Tibial artery (tissue), 4 donors: ENCODE data around the gene NPHP4.

ENCODE experiments used
- DNase-seq, 2 donors: peaks; one replicate each; pipeline ENCODE4 v3.0.0-alpha.2; 2019
- H3K27ac ChIP-seq, 2 donors: fragments of 200-600 bp; sonication (generic) in 1 of 2; 1 replicate in 1 of 2; 2 replicates in 1 of 2; pipeline ENCODE4 v1.5.1; 2018 to 2019; ENCODE audit warnings: mild to moderate bottlenecking in 1 of 2
- H3K27me3 ChIP-seq, 2 donors: fragments of 200-600 bp; sonication (generic) in 1 of 2; one replicate each; pipeline versions ENCODE4 v1.5.1 to v1.6.0; 2016 to 2019
- H3K36me3 ChIP-seq, 3 donors: fragments of 200-600 bp; sonication (generic) in 2 of 3; one replicate each; pipeline ENCODE4 v1.5.1; 2016 to 2019; ENCODE audit warnings: mild to moderate bottlenecking in 2 of 3
- H3K4me1 ChIP-seq, 4 donors: fragments of 200-600 bp; sonication (generic) in 2 of 4; 1 replicate in 3 of 4; 2 replicates in 1 of 4; pipeline ENCODE4 v1.5.1; 2016 to 2019
- H3K4me3 ChIP-seq, 2 donors: fragments of 200-600 bp; sonication (generic) in 1 of 2; 1 replicate in 1 of 2; 2 replicates in 1 of 2; pipeline ENCODE4 v1.5.1; 2018 to 2019; ENCODE audit warnings: mild to moderate bottlenecking in 2 of 2
- H3K9me3 ChIP-seq, 3 donors: fragments of 200-600 bp; sonication (generic) in 1 of 3; one replicate each; pipeline ENCODE4 v1.5.1; 2016 to 2019
- intact Hi-C: fragments of 100-400 bp; cut with DNase I; formaldehyde crosslinking; loops from one replicate; pipeline ENCODE4 v1.15.0; 2023; ENCODE audit warnings: low total_unique reads
- TF ChIP-seq, protein P1 (sequence below), 2 experiments: fragments of 200-600 bp in 1 of 2; fragments of 450-650 bp in 1 of 2; IDR thresholded peaks; one replicate each; pipeline ENCODE4 v1.5.1; 2017 to 2019; ENCODE audit warnings: antibody characterized with exemption in 2 of 2, mild to moderate bottlenecking in 1 of 2, moderate library complexity in 1 of 2

NPHP4 gene

DNA sequence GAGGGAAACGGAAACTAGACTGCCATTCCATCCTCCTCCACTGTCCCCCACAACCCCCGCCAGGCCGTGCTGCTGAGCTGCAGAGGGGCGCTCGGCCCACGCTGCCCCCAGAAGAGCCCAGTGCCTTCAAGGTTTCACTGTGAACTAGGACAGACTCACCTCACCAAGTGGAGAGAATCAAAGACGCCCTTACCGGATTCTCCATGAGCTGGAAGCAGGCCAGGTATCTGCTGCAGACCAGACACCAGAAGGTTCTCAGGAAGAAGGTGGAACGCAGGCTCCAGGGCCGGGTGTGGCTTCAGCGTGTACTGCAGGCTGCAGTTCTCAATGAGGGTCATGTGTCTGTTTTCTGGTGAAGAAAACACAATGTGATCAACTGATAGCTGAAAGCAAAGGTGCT lies 30.6 kb downstream of the NPHP4 start:
- DNase-seq = peak in 1 of 2 donors; percentile 53
- H3K36me3 ChIP-seq = peaks cover under 1 to 85% (median 37%) of the 10 kb centered on the region in 3 donors
- intact Hi-C loops = no loop called here

DNA sequence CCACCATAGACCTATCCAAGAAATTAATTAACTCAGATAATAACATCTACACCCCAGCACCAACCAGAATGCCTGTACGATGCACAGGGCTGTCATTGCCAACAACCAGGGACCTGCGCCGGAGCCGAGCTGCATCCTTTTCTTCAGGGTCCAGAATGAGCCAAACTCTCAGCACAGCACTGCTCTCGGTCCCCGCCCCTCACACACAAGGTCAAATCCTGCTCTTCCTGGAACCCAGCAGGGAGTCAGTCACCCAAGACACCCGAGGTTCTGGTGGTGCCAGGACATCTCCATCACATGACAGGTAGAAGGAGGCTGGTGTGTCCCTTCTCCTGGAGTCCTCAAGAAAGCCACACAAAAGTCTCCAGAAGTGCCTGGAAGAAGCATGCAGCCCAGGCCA lies 31.9 kb downstream of the NPHP4 start:
- no peak overlapping the region for H3K27ac ChIP-seq
- H3K36me3 ChIP-seq = peaks cover 0 to 85% (median 46%) of the 10 kb centered on the region in 3 donors
- TF ChIP-seq, protein P1, sequence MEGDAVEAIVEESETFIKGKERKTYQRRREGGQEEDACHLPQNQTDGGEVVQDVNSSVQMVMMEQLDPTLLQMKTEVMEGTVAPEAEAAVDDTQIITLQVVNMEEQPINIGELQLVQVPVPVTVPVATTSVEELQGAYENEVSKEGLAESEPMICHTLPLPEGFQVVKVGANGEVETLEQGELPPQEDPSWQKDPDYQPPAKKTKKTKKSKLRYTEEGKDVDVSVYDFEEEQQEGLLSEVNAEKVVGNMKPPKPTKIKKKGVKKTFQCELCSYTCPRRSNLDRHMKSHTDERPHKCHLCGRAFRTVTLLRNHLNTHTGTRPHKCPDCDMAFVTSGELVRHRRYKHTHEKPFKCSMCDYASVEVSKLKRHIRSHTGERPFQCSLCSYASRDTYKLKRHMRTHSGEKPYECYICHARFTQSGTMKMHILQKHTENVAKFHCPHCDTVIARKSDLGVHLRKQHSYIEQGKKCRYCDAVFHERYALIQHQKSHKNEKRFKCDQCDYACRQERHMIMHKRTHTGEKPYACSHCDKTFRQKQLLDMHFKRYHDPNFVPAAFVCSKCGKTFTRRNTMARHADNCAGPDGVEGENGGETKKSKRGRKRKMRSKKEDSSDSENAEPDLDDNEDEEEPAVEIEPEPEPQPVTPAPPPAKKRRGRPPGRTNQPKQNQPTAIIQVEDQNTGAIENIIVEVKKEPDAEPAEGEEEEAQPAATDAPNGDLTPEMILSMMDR (IDR thresholded peaks at IDR 0.05) = no peak
- H3K4me1 ChIP-seq = no peaks in the 10 kb centered on the region
- intact Hi-C loops = no loop called here
- no peak overlapping the region for H3K4me3 ChIP-seq
- no peaks in the 10 kb centered on the region for H3K9me3 ChIP-seq
- no peaks in the 10 kb centered on the region for H3K27me3 ChIP-seq
- DNase-seq = peak in 1 of 2 donors; percentile 49

More for the DNA sequence above, 30.6 kb downstream of the NPHP4 start:
- Histone ChIP-seq H3K4me1 (no peaks in the 10 kb centered on the region), H3K4me3 (no peak overlapping the region), H3K9me3 (no peaks in the 10 kb centered on the region), H3K27ac (no peak overlapping the region), H3K27me3 (no peaks in the 10 kb centered on the region)
- TF ChIP-seq, protein P1 (IDR thresholded peaks at IDR 0.05) = no peak

DNA sequence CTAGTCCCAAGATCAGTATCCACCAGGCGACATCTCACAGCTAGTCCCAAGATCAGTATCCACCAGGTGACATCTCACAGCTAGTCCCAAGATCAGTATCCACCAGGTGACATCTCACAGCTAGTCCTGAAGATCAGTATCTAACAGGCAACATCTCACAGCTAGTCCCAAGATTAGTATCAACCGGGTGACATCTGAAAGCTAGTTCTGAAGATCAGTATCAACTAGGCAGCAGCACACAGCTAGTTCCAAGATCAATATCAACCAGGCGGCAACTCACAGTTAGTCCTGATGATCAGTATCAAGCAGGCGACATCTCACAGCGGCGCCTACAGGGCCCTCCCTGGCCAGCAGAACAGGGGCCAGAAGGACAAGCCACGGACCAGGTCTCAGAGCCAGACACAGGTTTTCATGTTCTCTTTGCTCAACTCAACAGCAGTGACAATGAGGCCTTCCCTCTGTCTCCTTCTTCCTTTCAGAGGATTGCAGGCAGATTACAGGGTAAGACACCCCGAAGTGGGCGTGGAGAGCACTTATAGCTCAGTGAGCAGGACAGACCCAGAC lies 32.5 kb downstream of the NPHP4 start:
- Histone ChIP-seq H3K36me3 (peaks cover 0 to 85% (median 46%) of the 10 kb centered on the region in 3 donors), H3K4me1 (no peaks in the 10 kb centered on the region), H3K27me3 (no peaks in the 10 kb centered on the region), H3K27ac (no peak overlapping the region), H3K4me3 (no peak overlapping the region), H3K9me3 (no peaks in the 10 kb centered on the region)
- peak in 1 of 2 donors; percentile 34 for DNase-seq
- TF ChIP-seq, protein P1 (IDR thresholded peaks at IDR 0.05) = no peak
- intact Hi-C loops = no loop called here

DNA sequence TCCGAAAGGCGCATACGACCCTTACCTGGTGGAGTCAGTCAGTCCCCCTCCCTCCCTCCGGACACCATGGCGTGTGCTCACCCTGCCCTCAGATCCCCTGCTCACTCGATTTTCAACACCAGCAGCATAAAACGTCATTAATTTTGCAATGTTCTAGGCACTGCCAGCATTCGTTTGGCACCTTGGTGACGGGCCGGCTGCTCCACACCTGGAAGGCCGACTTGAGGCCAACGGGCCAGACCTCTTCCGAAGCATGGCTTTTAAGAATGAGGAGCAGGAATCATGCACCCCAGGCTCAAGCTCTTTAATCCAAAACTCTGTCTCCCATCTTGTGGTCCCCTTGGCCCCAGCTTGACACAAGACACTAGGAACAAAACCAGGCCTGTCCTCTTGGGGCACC lies 33.1 kb downstream of the NPHP4 start:
- no peaks in the 10 kb centered on the region for H3K4me1 ChIP-seq
- peaks cover 5 to 86% (median 46%) of the 10 kb centered on the region in 3 donors for H3K36me3 ChIP-seq
- no peak for DNase-seq
- H3K27me3 ChIP-seq = no peaks in the 10 kb centered on the region
- intact Hi-C loops = no loop called here
- no peak overlapping the region for H3K27ac ChIP-seq
- no peak overlapping the region for H3K4me3 ChIP-seq
- TF ChIP-seq, protein P1 (IDR thresholded peaks at IDR 0.05) = no peak
- no peaks in the 10 kb centered on the region for H3K9me3 ChIP-seq

DNA sequence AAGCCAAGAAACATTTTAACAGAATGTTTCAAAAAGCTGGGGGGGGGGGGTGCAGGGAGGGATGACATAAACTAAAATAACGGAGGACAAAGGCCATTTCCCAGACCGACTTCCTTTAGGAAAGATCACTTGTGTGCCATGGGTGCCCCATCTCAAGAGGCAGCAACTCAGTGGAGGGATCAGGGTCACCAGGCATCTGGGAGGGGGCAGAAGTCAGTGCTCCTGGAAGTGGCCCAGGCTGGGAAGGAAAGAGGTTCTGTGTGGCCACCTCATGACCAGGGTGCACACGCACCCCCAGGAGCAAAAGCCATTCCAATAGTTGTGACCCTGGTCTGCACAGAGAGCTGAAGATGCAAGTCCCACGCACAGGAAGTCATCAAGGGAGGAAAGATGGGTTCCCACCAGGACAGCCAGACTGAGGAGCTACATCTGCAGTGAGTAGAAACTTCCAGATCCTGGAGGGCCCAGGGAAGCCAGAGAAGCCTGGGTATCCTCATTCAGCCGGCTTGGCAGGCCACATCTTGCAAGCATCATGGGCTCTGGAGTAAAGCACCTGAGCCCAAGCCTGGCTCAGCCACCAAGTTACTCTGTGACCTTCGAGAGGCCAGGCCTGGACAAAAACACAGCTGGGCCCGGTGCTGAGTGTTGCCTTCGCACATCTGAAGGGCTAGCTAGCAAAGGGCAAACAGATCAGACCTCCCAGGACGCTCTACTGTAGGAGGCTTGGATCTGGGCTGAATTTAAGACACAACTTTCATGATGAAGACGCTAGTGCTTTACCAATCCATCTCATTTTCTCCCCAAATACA lies 36.0 kb downstream of the NPHP4 start:
- Histone ChIP-seq H3K4me1 (no peaks in the 10 kb centered on the region), H3K27ac (no peak overlapping the region), H3K36me3 (peaks cover 14 to 85% (median 58%) of the 10 kb centered on the region in 3 donors), H3K9me3 (no peaks in the 10 kb centered on the region), H3K4me3 (no peak overlapping the region), H3K27me3 (no peaks in the 10 kb centered on the region)
- intact Hi-C loops = no loop called here
- TF ChIP-seq, protein P1 (IDR thresholded peaks at IDR 0.05) = no peak
- DNase-seq = peak in 1 of 2 donors; percentile 28
